Endometrial microvascular endothelial cells (primary cell): ENCODE data around the gene SNX22. TPM values are rescaled to one million over a fixed set of nuclear protein-coding genes. Genes with fewer than 3 reads are reported as not detected.

ENCODE experiments used
- in situ Hi-C: cut with HindIII; loops from 2 replicates; pipeline ENCODE4 v1.10.0; 2017; ENCODE audit warnings: low sequenced_read_pairs, low pct_unique_long_range_greater_than_20kb; ENCODE audit errors: inconsistent ontology term
- total RNA-seq: library from RNA; depleted of rRNA; stranded (reverse); fragments of >200 nt; gene quantifications from one replicate; pipeline ENCODE4 v1.2.3, GENCODE V29; 2015; ENCODE audit errors: inconsistent ontology term

SNX22 gene
- total RNA-seq, 1 donor from 2014 or later = not detected

- in situ Hi-C loops = no loop called here
Observed at GRCh38 chr15:64152507-64153387, 1.2 kb downstream of the SNX22 start.

- in situ Hi-C loops = no loop called here
Observed at GRCh38 chr15:64153480-64154367, 2.2 kb downstream of the SNX22 start.

GRCh38 chr15:64155802-64156651 is 4.5 kb downstream of the SNX22 start:
- in situ Hi-C loops = no loop called here

- in situ Hi-C loops = no loop called here
Observed at GRCh38 chr15:64156652-64157331, 5.3 kb downstream of the SNX22 start.

GRCh38 chr15:64157599-64158125 is 6.1 kb downstream of the SNX22 start:
- in situ Hi-C loops = no loop called here

GRCh38 chr15:64158363-64159134 is 7.0 kb downstream of the SNX22 start:
- in situ Hi-C loops = no loop called here

- in situ Hi-C loops = no loop called here
Observed at GRCh38 chr15:64161688-64162477, 10.4 kb downstream of the SNX22 start.

- in situ Hi-C loops = no loop called here
Observed at GRCh38 chr15:64162478-64162868, 10.9 kb downstream of the SNX22 start.

- in situ Hi-C loops = no loop called here
Observed at GRCh38 chr15:64162869-64163658, 11.5 kb downstream of the SNX22 start, which contains the start of gene PPIB. Gene PPIB, minus strand, starts transcription at chr15:64163022. Its CDS starts 36 bp downstream, at chr15:64162986.

- in situ Hi-C loops = no loop called here
Observed at GRCh38 chr15:64163659-64164362, 12.3 kb downstream of the SNX22 start.

- in situ Hi-C loops = no loop called here
Observed at GRCh38 chr15:64164436-64164835, 12.9 kb downstream of the SNX22 start.

- in situ Hi-C loops = no loop called here
Observed at GRCh38 chr15:64166102-64166890, 14.8 kb downstream of the SNX22 start.

- in situ Hi-C loops = no loop called here
Observed at GRCh38 chr15:64180235-64180824, 28.8 kb downstream of the SNX22 start.

GRCh38 chr15:64182859-64183370 is 31.4 kb downstream of the SNX22 start:
- in situ Hi-C loops = no loop called here
